ENCODE results near the gene CASP14. TPM values are rescaled to one million over a fixed set of nuclear protein-coding genes. Genes with fewer than 3 reads are reported as not detected.
"Not testable (repeated sequence)": the region's sequence is repeated elsewhere in the genome, so short reads cannot be mapped to it uniquely, and the experiment has no call there.

CASP14 gene
- total RNA-seq, 4 donors from 2014 or later: not detected

DNA sequence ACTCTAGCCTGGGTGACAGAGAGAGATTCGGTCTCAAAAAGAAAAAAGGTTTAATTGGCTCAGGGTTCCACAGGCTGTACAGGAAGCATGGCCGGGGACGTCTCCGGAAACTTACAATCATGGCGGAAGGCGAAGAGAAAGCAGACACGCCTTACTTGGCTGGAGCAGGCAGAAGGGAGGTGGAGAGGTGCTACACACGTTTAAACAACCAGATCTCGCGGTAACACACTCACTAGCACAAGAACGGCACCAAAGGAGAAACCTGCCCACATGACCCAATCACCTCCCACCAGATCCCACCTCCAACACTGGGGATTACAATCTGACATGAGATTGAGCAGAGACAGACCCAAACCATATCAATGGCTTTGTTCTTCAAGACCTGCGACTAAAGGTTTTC, 12.8 kb downstream of the CASP14 start:
- H3K4me1 ChIP-seq: no peaks in the 10 kb centered on the region
- TF ChIP-seq EP300 (IDR thresholded peaks at IDR 0.05; ENCODE audit: low read depth): no peak
- TF ChIP-seq CTCF (IDR thresholded peaks at IDR 0.05): no peak

GRCh38 chr19:15070386-15070785, 21.1 kb downstream of the CASP14 start:
- H3K27ac ChIP-seq; H3K4me1 ChIP-seq; H3K36me3 ChIP-seq; DNase-seq; H3K9me3 ChIP-seq; in situ Hi-C loops (cut with MboI; ENCODE audit: low pct_ligation_motif_present in 1 of 4, low pct_unique_long_range_greater_than_20kb in 1 of 4, low sequenced_read_pairs in 3 of 4); H3K4me3 ChIP-seq; intact Hi-C loops (cut with DNase I; ENCODE audit: low total_unique reads): not testable (repeated sequence)
- WGBS, 2 donors (ENCODE audit: low coverage in 1 of 2): 31 to 62% methylated on average over 3 to 4 of the region's 4 CpGs
- H3K27me3 ChIP-seq: peaks cover 17% of the 10 kb centered on the region

More for the DNA sequence above, 12.8 kb downstream of the CASP14 start:
- H3K9me3 ChIP-seq: no peaks in the 10 kb centered on the region
- no peak overlapping the region for H3K4me3 ChIP-seq
- no peak overlapping the region for H3K27ac ChIP-seq
- intact Hi-C loops (cut with DNase I; ENCODE audit: low total_unique reads) (no loop called here), in situ Hi-C loops (cut with MboI; ENCODE audit: low pct_ligation_motif_present in 1 of 4, low pct_unique_long_range_greater_than_20kb in 1 of 4, low sequenced_read_pairs in 3 of 4) (no loop called here)
- H3K27me3 ChIP-seq: peaks cover 23% of the 10 kb centered on the region
- no peak for DNase-seq
- WGBS, 2 donors (ENCODE audit: low coverage in 1 of 2): 81 to 83% methylated on average over 12 of the region's 12 CpGs
- H3K36me3 ChIP-seq: no peaks in the 10 kb centered on the region

GRCh38 chr19:15072930-15073647, 23.8 kb downstream of the CASP14 start:
- H3K4me3 ChIP-seq: no peak overlapping the region
- no peak for TF ChIP-seq CTCF (IDR thresholded peaks at IDR 0.05)
- no peak for TF ChIP-seq EP300 (IDR thresholded peaks at IDR 0.05; ENCODE audit: low read depth)
- no peak for DNase-seq
- WGBS, 2 donors (ENCODE audit: low coverage in 1 of 2): 78 to 81% methylated on average over 15 to 23 of the region's 23 CpGs
- no peaks in the 10 kb centered on the region for H3K36me3 ChIP-seq
- intact Hi-C loops (cut with DNase I; ENCODE audit: low total_unique reads) (no loop called here), in situ Hi-C loops (cut with MboI; ENCODE audit: low pct_ligation_motif_present in 1 of 4, low pct_unique_long_range_greater_than_20kb in 1 of 4, low sequenced_read_pairs in 3 of 4) (no loop called here)
- peaks cover 10% of the 10 kb centered on the region for H3K27me3 ChIP-seq
- H3K9me3 ChIP-seq: no peaks in the 10 kb centered on the region
- H3K27ac ChIP-seq: no peak overlapping the region
- no peaks in the 10 kb centered on the region for H3K4me1 ChIP-seq

- H3K27ac ChIP-seq: no peak overlapping the region
- intact Hi-C loops (cut with DNase I; ENCODE audit: low total_unique reads): no loop called here
- no peak for TF ChIP-seq EP300 (IDR thresholded peaks at IDR 0.05; ENCODE audit: low read depth)
- TF ChIP-seq POLR2A (IDR thresholded peaks at IDR 0.05): no peak
- no peak for TF ChIP-seq POLR2AphosphoS5 (IDR thresholded peaks at IDR 0.05)
- no peak for TF ChIP-seq CTCF (IDR thresholded peaks at IDR 0.05)
- H3K4me1 ChIP-seq: no peaks in the 10 kb centered on the region
- no peaks in the 10 kb centered on the region for H3K9me3 ChIP-seq
- in situ Hi-C loops (cut with MboI; ENCODE audit: low pct_ligation_motif_present in 1 of 4, low pct_unique_long_range_greater_than_20kb in 1 of 4, low sequenced_read_pairs in 3 of 4): no loop called here
- H3K36me3 ChIP-seq: no peaks in the 10 kb centered on the region
- WGBS, 2 donors (ENCODE audit: low coverage in 1 of 2): 57 to 76% methylated on average over 2 of the region's 2 CpGs
- H3K4me3 ChIP-seq: no peak overlapping the region
- H3K27me3 ChIP-seq: peaks cover 11% of the 10 kb centered on the region
- no peak for DNase-seq
These were observed 25.1 kb downstream of the CASP14 start for GRCh38 chr19:15074371-15074770.

DNA sequence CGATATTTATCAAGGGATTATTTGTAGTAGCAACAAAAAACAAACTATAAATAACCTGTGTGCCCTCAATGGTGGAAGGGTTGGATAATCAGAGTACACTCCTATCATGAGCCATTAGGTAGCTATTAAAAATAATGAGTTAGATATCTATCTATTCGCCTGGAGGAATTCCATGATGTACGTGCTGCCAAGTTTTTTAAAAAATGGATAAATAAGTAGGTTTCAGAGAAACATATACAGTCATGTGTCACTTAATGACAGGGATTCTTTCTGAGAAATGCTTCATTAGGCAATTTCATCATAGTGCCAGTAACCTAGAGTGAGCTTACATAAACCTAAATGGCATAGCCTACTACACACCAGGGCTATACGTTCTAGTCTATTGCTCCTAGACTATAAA, 26.5 kb downstream of the CASP14 start:
- 75 to 83% methylated on average over 4 of the region's 4 CpGs for WGBS, 2 donors (ENCODE audit: low coverage in 1 of 2)
- in situ Hi-C loops (cut with MboI; ENCODE audit: low pct_ligation_motif_present in 1 of 4, low pct_unique_long_range_greater_than_20kb in 1 of 4, low sequenced_read_pairs in 3 of 4) (no loop called here), intact Hi-C loops (cut with DNase I; ENCODE audit: low total_unique reads) (no loop called here)
- DNase-seq: no peak
- Histone ChIP-seq H3K4me3 (no peak overlapping the region), H3K27me3 (peaks cover 11% of the 10 kb centered on the region), H3K36me3 (no peaks in the 10 kb centered on the region), H3K4me1 (no peaks in the 10 kb centered on the region), H3K9me3 (no peaks in the 10 kb centered on the region), H3K27ac (no peak overlapping the region)
- no peak for TF ChIP-seq POLR2AphosphoS5 (IDR thresholded peaks at IDR 0.05)

- H3K27ac ChIP-seq; H3K4me3 ChIP-seq; DNase-seq; in situ Hi-C loops (cut with MboI; ENCODE audit: low pct_ligation_motif_present in 1 of 4, low pct_unique_long_range_greater_than_20kb in 1 of 4, low sequenced_read_pairs in 3 of 4); H3K36me3 ChIP-seq; H3K4me1 ChIP-seq; intact Hi-C loops (cut with DNase I; ENCODE audit: low total_unique reads); H3K9me3 ChIP-seq: not testable (repeated sequence)
- H3K27me3 ChIP-seq: peaks cover 34% of the 10 kb centered on the region
- WGBS, 2 donors (ENCODE audit: low coverage in 1 of 2): 59 to 75% methylated on average over 4 of the region's 4 CpGs
These were observed 30.7 kb downstream of the CASP14 start for GRCh38 chr19:15080002-15080401.
